ENCODE data around the gene CEP250.

DNA sequence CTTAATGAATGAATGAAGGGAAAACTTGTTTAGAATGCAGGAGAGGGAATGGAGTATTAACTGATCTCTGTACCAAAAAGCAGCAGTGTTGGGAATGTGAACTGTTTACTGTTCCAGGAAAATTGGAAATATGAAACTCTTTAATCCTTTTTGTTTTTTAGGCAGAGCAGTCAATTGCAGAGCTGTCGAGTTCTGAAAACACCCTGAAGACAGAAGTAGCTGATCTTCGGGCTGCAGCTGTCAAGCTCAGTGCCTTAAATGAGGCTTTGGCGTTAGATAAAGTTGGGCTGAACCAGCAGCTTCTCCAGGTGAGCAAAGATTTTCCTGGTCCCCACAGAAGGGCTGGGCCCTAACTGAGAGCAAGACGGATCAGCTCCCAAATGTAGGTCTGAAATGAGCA lies 20.9 kb downstream of the CEP250 start:
- TF ChIP-seq, protein P1, sequence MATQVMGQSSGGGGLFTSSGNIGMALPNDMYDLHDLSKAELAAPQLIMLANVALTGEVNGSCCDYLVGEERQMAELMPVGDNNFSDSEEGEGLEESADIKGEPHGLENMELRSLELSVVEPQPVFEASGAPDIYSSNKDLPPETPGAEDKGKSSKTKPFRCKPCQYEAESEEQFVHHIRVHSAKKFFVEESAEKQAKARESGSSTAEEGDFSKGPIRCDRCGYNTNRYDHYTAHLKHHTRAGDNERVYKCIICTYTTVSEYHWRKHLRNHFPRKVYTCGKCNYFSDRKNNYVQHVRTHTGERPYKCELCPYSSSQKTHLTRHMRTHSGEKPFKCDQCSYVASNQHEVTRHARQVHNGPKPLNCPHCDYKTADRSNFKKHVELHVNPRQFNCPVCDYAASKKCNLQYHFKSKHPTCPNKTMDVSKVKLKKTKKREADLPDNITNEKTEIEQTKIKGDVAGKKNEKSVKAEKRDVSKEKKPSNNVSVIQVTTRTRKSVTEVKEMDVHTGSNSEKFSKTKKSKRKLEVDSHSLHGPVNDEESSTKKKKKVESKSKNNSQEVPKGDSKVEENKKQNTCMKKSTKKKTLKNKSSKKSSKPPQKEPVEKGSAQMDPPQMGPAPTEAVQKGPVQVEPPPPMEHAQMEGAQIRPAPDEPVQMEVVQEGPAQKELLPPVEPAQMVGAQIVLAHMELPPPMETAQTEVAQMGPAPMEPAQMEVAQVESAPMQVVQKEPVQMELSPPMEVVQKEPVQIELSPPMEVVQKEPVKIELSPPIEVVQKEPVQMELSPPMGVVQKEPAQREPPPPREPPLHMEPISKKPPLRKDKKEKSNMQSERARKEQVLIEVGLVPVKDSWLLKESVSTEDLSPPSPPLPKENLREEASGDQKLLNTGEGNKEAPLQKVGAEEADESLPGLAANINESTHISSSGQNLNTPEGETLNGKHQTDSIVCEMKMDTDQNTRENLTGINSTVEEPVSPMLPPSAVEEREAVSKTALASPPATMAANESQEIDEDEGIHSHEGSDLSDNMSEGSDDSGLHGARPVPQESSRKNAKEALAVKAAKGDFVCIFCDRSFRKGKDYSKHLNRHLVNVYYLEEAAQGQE (IDR thresholded peaks at IDR 0.05; ENCODE audit: insufficient replicate concordance, low read depth) = no peak
- TF ChIP-seq, protein P2, sequence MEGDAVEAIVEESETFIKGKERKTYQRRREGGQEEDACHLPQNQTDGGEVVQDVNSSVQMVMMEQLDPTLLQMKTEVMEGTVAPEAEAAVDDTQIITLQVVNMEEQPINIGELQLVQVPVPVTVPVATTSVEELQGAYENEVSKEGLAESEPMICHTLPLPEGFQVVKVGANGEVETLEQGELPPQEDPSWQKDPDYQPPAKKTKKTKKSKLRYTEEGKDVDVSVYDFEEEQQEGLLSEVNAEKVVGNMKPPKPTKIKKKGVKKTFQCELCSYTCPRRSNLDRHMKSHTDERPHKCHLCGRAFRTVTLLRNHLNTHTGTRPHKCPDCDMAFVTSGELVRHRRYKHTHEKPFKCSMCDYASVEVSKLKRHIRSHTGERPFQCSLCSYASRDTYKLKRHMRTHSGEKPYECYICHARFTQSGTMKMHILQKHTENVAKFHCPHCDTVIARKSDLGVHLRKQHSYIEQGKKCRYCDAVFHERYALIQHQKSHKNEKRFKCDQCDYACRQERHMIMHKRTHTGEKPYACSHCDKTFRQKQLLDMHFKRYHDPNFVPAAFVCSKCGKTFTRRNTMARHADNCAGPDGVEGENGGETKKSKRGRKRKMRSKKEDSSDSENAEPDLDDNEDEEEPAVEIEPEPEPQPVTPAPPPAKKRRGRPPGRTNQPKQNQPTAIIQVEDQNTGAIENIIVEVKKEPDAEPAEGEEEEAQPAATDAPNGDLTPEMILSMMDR (IDR thresholded peaks at IDR 0.05; ENCODE audit: insufficient read depth, low read length) = no peak

Data from HL-60 (cell line).